OCI-LY1 (cell line): ENCODE data around the gene PHACTR4.

Source experiments
- CTCF ChIP-seq: fragments of 200-600 bp; sonication (generic), shearing (Covaris generic); IDR thresholded peaks from 2 replicates; pipeline ENCODE4 v1.5.1; 2017; ENCODE audit warnings: mild to moderate bottlenecking, antibody characterized with exemption, low read length, moderate library complexity, mixed read lengths
- EZH2 ChIP-seq: fragments of 200-600 bp; sonication (generic), shearing (Covaris generic); IDR thresholded peaks from 2 replicates; pipeline ENCODE4 v1.8.0; 2017; ENCODE audit warnings: borderline replicate concordance, mixed run types, mild to moderate bottlenecking, antibody characterized with exemption, low read length, moderate library complexity, mixed read lengths

DNA sequence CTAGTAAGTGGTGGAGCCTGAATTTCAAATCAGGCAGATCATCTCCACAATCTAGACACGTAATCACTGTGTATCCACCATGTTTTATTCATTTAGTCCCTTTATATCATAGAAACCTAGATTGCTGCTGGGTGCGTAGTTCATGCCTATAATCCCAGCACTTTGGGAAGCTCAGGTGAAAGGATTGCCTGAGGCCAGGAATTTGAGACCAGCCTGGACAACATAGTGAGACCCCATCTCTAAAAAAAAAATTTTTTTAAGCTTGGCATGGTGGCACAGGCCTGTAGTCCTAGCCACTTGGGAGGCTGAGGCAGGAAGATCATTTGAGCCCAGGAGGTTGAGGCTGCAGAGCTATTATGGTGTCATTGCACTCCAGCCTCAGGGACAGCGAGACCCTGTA, 30.6 kb upstream of the PHACTR4 start:
- TF ChIP-seq CTCF (no peak), EZH2 (no peak)
